ENCODE results near the gene NDUFV1.
"Not testable (repeated sequence)": the region's sequence is repeated elsewhere in the genome, so short reads cannot be mapped to it uniquely, and the experiment has no call there.

The NDUFV1 gene

GRCh38 chr11:67612751-67613150, 6.0 kb downstream of the NDUFV1 start:
- no peak for DNase-seq

- DNase-seq = no peak
Observed at GRCh38 chr11:67613313-67613959, 6.7 kb downstream of the NDUFV1 start.

GRCh38 chr11:67613960-67614715, 7.4 kb downstream of the NDUFV1 start:
- DNase-seq = peak; percentile 90 to 92

GRCh38 chr11:67614730-67615714, 8.3 kb downstream of the NDUFV1 start:
- DNase-seq = peak; percentile 55 to 62

- peak; percentile 20 to 45 for DNase-seq
Observed at GRCh38 chr11:67615728-67616430, 9.1 kb downstream of the NDUFV1 start.

- no peak for DNase-seq
Observed at GRCh38 chr11:67616431-67617242, 9.9 kb downstream of the NDUFV1 start.

- DNase-seq = no peak
Observed at GRCh38 chr11:67617243-67617953, 10.7 kb downstream of the NDUFV1 start.

GRCh38 chr11:67618901-67619659, 12.3 kb downstream of the NDUFV1 start:
- DNase-seq = not testable (repeated sequence)

GRCh38 chr11:67619683-67620618, 13.2 kb downstream of the NDUFV1 start:
- not testable (repeated sequence) for DNase-seq

GRCh38 chr11:67620621-67621020, 13.9 kb downstream of the NDUFV1 start:
- not testable (repeated sequence) for DNase-seq

- DNase-seq = not testable (repeated sequence)
Observed at GRCh38 chr11:67621928-67622327, 15.2 kb downstream of the NDUFV1 start.

GRCh38 chr11:67622905-67623304, 16.2 kb downstream of the NDUFV1 start:
- DNase-seq = not testable (repeated sequence)

- DNase-seq = not testable (repeated sequence)
Observed at GRCh38 chr11:67623795-67624194, 17.1 kb downstream of the NDUFV1 start.

- not testable (repeated sequence) for DNase-seq
Observed at GRCh38 chr11:67626131-67626833, 19.5 kb downstream of the NDUFV1 start.

GRCh38 chr11:67626970-67627369, 20.2 kb downstream of the NDUFV1 start:
- DNase-seq = no peak

GRCh38 chr11:67627441-67627811, 20.7 kb downstream of the NDUFV1 start:
- no peak for DNase-seq

- no peak for DNase-seq
Observed at GRCh38 chr11:67627812-67628624, 21.3 kb downstream of the NDUFV1 start.
